ENCODE measurements around the gene HTATIP2.

GRCh38 chr11:20403059-20403458 lies 39.5 kb downstream of the HTATIP2 start:
- TF ChIP-seq CTCF (IDR thresholded peaks at IDR 0.05; ENCODE audit: low read depth, low read length, poor library complexity, severe bottlenecking) = no peak
- no peak for TF ChIP-seq EZH2phosphoT487 (IDR thresholded peaks at IDR 0.05; ENCODE audit: borderline replicate concordance, low read length)
